ENCODE measurements around the gene SYNGR1.

The SYNGR1 gene

DNA sequence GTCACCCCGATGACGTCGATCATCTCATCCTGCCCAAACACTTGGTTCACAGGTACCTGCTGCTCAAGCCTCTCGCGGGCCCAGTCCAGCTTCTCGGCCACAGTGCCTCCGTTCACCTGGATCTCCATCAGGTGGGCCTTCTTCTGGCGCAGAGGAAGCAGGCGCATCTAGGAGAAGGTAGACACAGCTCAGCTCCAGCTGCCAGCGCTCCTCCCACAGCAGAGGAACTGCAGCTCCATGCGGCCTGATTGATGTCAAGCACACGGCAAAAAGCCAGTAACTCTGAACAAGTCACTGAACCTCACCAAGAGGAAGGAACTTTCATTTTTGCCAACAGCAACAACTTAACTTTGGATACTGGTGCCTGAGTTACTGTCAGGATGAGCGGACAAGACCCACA lies 34.4 kb upstream of the SYNGR1 start:
- peaks cover 80% of the 10 kb centered on the region for H3K36me3 ChIP-seq
- no peak overlapping the region for H3K4me3 ChIP-seq (ENCODE audit: low read depth, low read length)
- H3K27ac ChIP-seq: no peak overlapping the region

DNA sequence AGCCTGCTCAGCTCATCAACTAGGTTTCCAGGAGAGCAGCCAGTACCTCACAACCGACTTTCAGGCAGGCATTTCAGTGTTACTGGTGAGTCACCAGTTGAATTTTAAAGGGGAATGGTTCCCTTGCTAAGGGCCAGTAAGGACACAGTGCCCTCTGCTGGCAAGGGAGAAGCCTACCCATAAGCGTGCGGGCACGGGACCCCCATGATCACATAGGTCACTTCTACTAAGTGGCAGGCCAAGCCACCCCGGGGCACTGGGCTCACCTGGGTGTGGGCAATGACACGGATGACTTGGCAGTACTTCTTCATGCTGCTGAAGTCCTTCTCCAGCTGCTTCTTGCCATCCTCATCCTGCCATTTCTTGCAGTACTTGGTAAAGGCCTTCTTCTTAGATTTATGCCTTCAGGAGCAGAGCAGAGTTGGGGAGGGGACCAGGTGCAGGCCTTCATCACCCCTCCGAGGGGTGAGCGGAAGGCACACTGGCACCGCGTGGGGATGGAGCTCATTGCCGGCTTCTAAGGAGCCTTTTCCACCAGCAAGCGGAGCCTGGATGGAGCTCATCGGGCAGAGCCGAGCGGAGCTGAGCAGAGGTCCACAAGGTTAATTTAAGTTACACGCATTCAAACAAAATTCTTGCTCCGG lies 33.2 kb upstream of the SYNGR1 start:
- Histone ChIP-seq H3K27ac (peak overlapping the region; percentile 40; the same call in 1 of the 2 replicates), H3K9me3 (ENCODE audit: severe bottlenecking) (no peaks in the 10 kb centered on the region), H3K4me3 (ENCODE audit: low read depth, low read length) (no peak overlapping the region), H3K36me3 (peaks cover 77% of the 10 kb centered on the region), H3K27me3 (ENCODE audit: insufficient read depth, low read depth, severe bottlenecking) (no peaks in the 10 kb centered on the region)
- TF ChIP-seq, protein P1, sequence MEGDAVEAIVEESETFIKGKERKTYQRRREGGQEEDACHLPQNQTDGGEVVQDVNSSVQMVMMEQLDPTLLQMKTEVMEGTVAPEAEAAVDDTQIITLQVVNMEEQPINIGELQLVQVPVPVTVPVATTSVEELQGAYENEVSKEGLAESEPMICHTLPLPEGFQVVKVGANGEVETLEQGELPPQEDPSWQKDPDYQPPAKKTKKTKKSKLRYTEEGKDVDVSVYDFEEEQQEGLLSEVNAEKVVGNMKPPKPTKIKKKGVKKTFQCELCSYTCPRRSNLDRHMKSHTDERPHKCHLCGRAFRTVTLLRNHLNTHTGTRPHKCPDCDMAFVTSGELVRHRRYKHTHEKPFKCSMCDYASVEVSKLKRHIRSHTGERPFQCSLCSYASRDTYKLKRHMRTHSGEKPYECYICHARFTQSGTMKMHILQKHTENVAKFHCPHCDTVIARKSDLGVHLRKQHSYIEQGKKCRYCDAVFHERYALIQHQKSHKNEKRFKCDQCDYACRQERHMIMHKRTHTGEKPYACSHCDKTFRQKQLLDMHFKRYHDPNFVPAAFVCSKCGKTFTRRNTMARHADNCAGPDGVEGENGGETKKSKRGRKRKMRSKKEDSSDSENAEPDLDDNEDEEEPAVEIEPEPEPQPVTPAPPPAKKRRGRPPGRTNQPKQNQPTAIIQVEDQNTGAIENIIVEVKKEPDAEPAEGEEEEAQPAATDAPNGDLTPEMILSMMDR (IDR thresholded peaks at IDR 0.05; ENCODE audit: low read depth, low read length): peak; percentile 73
- peak; percentile 65 for DNase-seq

More for the DNA sequence above, 34.4 kb upstream of the SYNGR1 start:
- Histone ChIP-seq H3K9me3 (ENCODE audit: severe bottlenecking) (no peaks in the 10 kb centered on the region), H3K27me3 (ENCODE audit: insufficient read depth, low read depth, severe bottlenecking) (no peaks in the 10 kb centered on the region)
- DNase-seq: no peak
- TF ChIP-seq, protein P1 (IDR thresholded peaks at IDR 0.05; ENCODE audit: low read depth, low read length): no peak

DNA sequence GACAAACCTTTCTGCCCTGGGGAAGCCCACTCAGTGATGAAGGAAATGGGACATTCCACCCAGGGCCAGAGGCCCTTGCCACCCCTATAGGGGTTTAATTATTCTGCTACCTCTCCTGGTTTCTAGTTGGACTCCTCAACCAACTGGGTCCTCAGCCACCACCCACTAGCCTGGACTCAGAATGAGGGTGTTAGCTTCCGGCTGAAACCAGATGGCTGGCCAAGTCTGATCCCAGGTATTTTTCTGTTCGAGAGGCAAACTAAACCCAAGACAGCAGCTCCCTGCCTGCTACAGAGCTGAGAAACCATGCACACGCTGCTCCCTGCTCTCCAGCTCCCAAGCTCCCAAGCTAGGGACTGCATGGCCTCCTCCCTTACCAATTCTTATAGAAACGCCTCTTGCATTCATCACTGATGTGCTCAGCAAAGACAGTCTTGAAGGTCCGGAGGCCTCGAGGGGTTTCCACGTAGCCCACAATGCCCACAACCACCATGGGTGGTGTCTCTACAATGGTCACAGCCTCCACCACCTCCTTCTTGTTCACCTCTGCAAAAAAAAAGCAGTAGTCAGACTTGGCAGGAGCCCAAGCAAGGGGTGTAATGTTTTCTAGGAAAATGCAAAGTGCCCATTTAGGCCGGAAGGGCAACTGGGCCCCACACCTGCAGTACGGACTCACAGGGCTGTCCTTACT lies 32.6 kb upstream of the SYNGR1 start:
- TF ChIP-seq, protein P1 (IDR thresholded peaks at IDR 0.05; ENCODE audit: low read depth, low read length): no peak
- Histone ChIP-seq H3K27ac (peak overlapping the region; percentile 93), H3K36me3 (peaks cover 71% of the 10 kb centered on the region), H3K4me3 (ENCODE audit: low read depth, low read length) (no peak overlapping the region), H3K27me3 (ENCODE audit: insufficient read depth, low read depth, severe bottlenecking) (no peaks in the 10 kb centered on the region), H3K9me3 (ENCODE audit: severe bottlenecking) (no peaks in the 10 kb centered on the region)
- DNase-seq: no peak

DNA sequence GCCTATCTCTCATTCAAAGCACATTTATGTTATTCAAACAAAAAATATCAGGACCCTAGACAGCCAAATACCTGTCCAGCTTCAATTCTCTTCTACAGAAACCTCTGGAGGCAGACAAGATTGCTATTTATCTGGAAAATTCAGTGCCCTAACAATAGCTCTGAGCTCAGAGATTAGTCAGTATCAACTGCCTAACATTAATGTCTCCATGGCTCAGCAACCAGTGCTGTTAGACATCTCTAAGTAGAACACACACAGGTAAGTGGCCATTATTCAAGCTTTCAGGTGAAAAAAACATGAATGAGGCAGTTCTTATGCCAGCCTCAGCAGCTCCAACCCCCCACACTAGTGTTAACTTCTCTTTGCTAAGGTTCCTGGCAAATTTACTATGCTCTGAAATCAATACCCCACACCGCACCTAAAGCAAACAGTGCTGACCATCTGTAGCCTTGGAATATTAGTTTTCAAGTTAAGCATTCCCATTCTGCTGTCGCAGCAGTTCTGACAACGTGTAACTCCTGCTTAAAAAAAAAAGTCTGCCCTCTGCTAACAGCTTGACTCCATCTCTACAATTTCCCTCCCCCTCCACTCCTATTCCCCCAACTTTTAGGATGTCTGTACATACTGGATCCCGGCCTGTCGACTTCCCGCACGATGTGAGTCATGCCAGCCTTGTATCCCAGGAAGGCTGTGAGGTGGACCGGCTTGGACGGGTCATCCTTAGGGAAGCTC lies 31.9 kb upstream of the SYNGR1 start:
- Histone ChIP-seq H3K27ac (peak overlapping the region; percentile 93), H3K4me3 (ENCODE audit: low read depth, low read length) (peak overlapping the region; percentile 94), H3K36me3 (peaks cover 64% of the 10 kb centered on the region), H3K27me3 (ENCODE audit: insufficient read depth, low read depth, severe bottlenecking) (no peaks in the 10 kb centered on the region), H3K9me3 (ENCODE audit: severe bottlenecking) (no peaks in the 10 kb centered on the region)
- TF ChIP-seq, protein P1 (IDR thresholded peaks at IDR 0.05; ENCODE audit: low read depth, low read length): no peak
- DNase-seq: no peak

DNA sequence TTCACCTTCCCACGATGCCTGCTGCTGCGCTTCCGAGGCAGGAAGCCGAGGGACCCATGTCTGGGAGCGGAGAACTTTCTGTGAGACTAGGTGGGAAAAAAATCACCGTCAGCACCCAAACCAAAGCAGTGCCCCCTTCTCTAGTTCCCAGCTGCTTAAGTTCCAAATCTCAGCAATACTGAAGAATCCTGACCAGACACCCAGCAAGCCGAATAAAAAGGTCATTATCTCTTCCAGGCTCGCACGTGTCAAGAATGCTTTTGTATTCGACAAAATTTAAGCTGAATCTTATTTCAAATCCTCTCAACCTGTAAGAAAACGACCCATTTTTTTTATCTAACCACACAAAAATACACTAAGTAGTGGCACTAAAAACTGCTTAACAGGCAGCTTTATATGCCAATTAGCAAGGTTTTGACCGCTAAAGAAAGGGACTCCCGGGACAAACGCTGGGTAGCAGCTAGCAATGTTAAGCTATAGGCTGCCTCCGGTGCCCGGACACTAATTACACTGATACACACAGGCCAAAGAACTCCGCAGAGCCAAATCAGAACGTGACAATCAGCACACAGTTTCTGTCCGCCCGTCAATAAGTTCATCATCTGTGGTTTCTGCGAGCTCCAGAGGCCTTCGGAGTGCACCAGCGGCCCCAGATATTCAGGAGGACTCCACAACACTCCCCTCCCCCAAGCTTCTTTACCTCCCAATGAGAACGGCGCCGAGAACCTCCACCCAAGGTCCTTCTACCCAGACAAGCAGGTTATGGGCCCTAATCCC lies 31.1 kb upstream of the SYNGR1 start:
- H3K36me3 ChIP-seq: peaks cover 56% of the 10 kb centered on the region
- peak overlapping the region; percentile 94 for H3K4me3 ChIP-seq (ENCODE audit: low read depth, low read length)
- H3K27ac ChIP-seq: peak overlapping the region; percentile 93
- H3K9me3 ChIP-seq (ENCODE audit: severe bottlenecking): no peaks in the 10 kb centered on the region
- H3K27me3 ChIP-seq (ENCODE audit: insufficient read depth, low read depth, severe bottlenecking): no peaks in the 10 kb centered on the region
- no peak for DNase-seq
- TF ChIP-seq, protein P1 (IDR thresholded peaks at IDR 0.05; ENCODE audit: low read depth, low read length): no peak

All from WERI-Rb-1 (cell line).